HFFc6 (cell line): ENCODE measurements around the gene STX8. TPM values are rescaled to one million over a fixed set of nuclear protein-coding genes. Genes with fewer than 3 reads are reported as not detected.

Source experiments
- DNase-seq: peaks from one replicate; pipeline ENCODE4 v3.0.0-alpha.2; 2018
- H3K27ac Mint-ChIP-seq: 2 replicates; pipeline ENCODE4 v1.8.0; 2020; ENCODE audit warnings: mild to moderate bottlenecking, mixed read lengths
- H3K27me3 Mint-ChIP-seq: 2 replicates; pipeline ENCODE4 v1.8.0; 2021; ENCODE audit warnings: mild to moderate bottlenecking, moderate library complexity, mixed read lengths; ENCODE audit not compliant: insufficient read depth
- H3K36me3 Mint-ChIP-seq: 2 replicates; pipeline ENCODE4 v1.8.0; 2021; ENCODE audit warnings: low read depth, mixed read lengths
- H3K4me1 Mint-ChIP-seq: 2 replicates; pipeline ENCODE4 v1.8.0; 2020; ENCODE audit warnings: low read depth, mixed read lengths
- H3K4me3 Mint-ChIP-seq: 2 replicates; pipeline ENCODE4 v1.8.0; 2020; ENCODE audit warnings: mild to moderate bottlenecking, moderate library complexity, mixed read lengths
- H3K9me3 Mint-ChIP-seq: 2 replicates; pipeline ENCODE4 v1.8.0; 2020; ENCODE audit warnings: mild to moderate bottlenecking, mixed read lengths
- CTCF ChIP-seq: fragments of 200-600 bp; sonication (generic); IDR thresholded peaks from 2 replicates; pipeline ENCODE4 v1.5.0; 2021; ENCODE audit warnings: antibody characterized with exemption, mild to moderate bottlenecking
- total RNA-seq, 6 experiments: library from RNA; stranded (reverse); fragmentation: NEBNext Ultra II Directional; extraction: Animal tissue kit (Norgen Biotek cat#: 25700); gene quantifications; 2 replicates in 1 of 6; 3 replicates in 5 of 6; pipeline ENCODE4 v1.2.3, GENCODE V29; 2021

STX8 gene
- total RNA-seq, 6 experiments from 2014 or later: 48.9 to 73.8 (median 60.9) TPM

GRCh38 chr17:9231449-9232154, 344.0 kb downstream of the STX8 start:
- no peak overlapping the region for H3K27ac Mint-ChIP-seq
- peaks cover 14% of the 10 kb centered on the region for H3K9me3 Mint-ChIP-seq
- no peaks in the 10 kb centered on the region for H3K4me1 Mint-ChIP-seq
- no peak for DNase-seq
- no peaks in the 10 kb centered on the region for H3K36me3 Mint-ChIP-seq
- H3K27me3 Mint-ChIP-seq: no peaks in the 10 kb centered on the region; the same call in 1 of the 2 replicates
- no peak for TF ChIP-seq CTCF
- H3K4me3 Mint-ChIP-seq: no peak overlapping the region

- Mint-ChIP-seq H3K27ac (no peak overlapping the region), H3K27me3 (no peaks in the 10 kb centered on the region; the same call in 1 of the 2 replicates), H3K4me3 (no peak overlapping the region), H3K4me1 (no peaks in the 10 kb centered on the region), H3K36me3 (no peaks in the 10 kb centered on the region), H3K9me3 (peaks cover 14% of the 10 kb centered on the region)
- TF ChIP-seq CTCF: no peak
- no peak for DNase-seq
Observed at GRCh38 chr17:9230861-9231260, 344.8 kb downstream of the STX8 start.

- no peak overlapping the region for H3K4me3 Mint-ChIP-seq
- no peak for DNase-seq
- H3K36me3 Mint-ChIP-seq: no peaks in the 10 kb centered on the region
- no peak overlapping the region for H3K27ac Mint-ChIP-seq
- TF ChIP-seq CTCF: no peak
- no peaks in the 10 kb centered on the region for H3K4me1 Mint-ChIP-seq
- peaks cover 13% of the 10 kb centered on the region for H3K9me3 Mint-ChIP-seq
- no peaks in the 10 kb centered on the region; the same call in 1 of the 2 replicates for H3K27me3 Mint-ChIP-seq
Observed at GRCh38 chr17:9230346-9230745, 345.3 kb downstream of the STX8 start.

- no peak overlapping the region for H3K4me3 Mint-ChIP-seq
- no peaks in the 10 kb centered on the region for H3K36me3 Mint-ChIP-seq
- H3K4me1 Mint-ChIP-seq: no peaks in the 10 kb centered on the region
- peaks cover 10% of the 10 kb centered on the region; the same call in 1 of the 2 replicates for H3K9me3 Mint-ChIP-seq
- no peak for DNase-seq
- H3K27me3 Mint-ChIP-seq: no peaks in the 10 kb centered on the region; the same call in 1 of the 2 replicates
- TF ChIP-seq CTCF: no peak
- H3K27ac Mint-ChIP-seq: no peak overlapping the region
Observed at GRCh38 chr17:9229826-9230201, 345.8 kb downstream of the STX8 start.

- peaks cover 10% of the 10 kb centered on the region; the same call in 1 of the 2 replicates for H3K9me3 Mint-ChIP-seq
- DNase-seq: no peak
- TF ChIP-seq CTCF: no peak
- H3K27me3 Mint-ChIP-seq: no peaks in the 10 kb centered on the region; the same call in 1 of the 2 replicates
- no peaks in the 10 kb centered on the region for H3K4me1 Mint-ChIP-seq
- H3K4me3 Mint-ChIP-seq: no peak overlapping the region
- H3K27ac Mint-ChIP-seq: no peak overlapping the region
- H3K36me3 Mint-ChIP-seq: no peaks in the 10 kb centered on the region
Observed at GRCh38 chr17:9229160-9229825, 346.3 kb downstream of the STX8 start.
